SH-SY5Y (cell line): ENCODE measurements around the gene TMED4.

Experiments
- GATA2 ChIP-seq: IDR thresholded peaks from 2 replicates; pipeline ENCODE4 v1.6.1; 2011; ENCODE audit warnings: mild to moderate bottlenecking, low read depth, low read length
- GATA3 ChIP-seq: IDR thresholded peaks from 2 replicates; pipeline ENCODE4 v1.6.1; 2011; ENCODE audit warnings: low read depth, mild to moderate bottlenecking, low read length, moderate library complexity

DNA sequence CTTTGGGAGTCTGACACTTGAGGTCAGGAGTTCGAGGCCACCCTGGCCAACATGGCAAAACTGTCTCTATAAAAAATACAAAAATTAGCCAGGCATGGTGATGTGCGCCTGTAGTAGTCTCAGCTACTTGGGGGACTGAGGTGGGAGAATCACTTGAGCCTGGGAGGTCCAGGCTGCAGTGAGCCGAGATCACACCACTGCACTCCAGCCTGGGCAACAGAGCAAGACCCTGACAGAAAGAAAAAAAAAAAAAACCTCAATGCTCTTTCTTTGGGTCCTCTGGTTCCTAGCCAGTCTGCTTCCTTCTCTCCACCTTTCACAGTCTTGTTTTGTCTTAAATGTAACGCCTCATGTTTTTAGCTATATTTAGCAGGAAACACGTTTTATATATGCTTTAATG, 33.8 kb upstream of the TMED4 start:
- TF ChIP-seq GATA3 (no peak), GATA2 (no peak)
